PC-9 (cell line): ENCODE data around the gene DPYD. TPM values are rescaled to one million over a fixed set of nuclear protein-coding genes. Genes with fewer than 3 reads are reported as not detected.

Experiments
- BruUV-seq: library from RNA; stranded (reverse); fragments of 400-500 nt; replicated peaks from 2 replicates; lab custom pipeline; 2021; lab: Mats Ljungman, UMichigan
- CTCF ChIA-PET: fragments of 300-600 bp; sonication (Branson Sonifier 250); formaldehyde crosslinking; loops from one replicate; lab custom pipeline; 2022; ENCODE audit warnings: antibody characterized with exemption; lab: Charles Lee
- POLR2A ChIA-PET: fragments of 300-600 bp; sonication (Branson Sonifier 250); formaldehyde crosslinking; loops from one replicate; lab custom pipeline; 2022; ENCODE audit warnings: antibody characterized with exemption; ENCODE audit not compliant: unreplicated experiment; lab: Charles Lee
- DNase-seq, 2 experiments: peaks; one replicate each; pipeline versions ENCODE4 v3.0.0 to v3.0.0-alpha.2; 2015 to 2022; ENCODE audit warnings: mixed read lengths in 1 of 2
- H2AFZ ChIP-seq: fragments of 200-600 bp; sonication (generic); 2 replicates; pipeline ENCODE4 v1.8.1; 2017; ENCODE audit warnings: antibody characterized with exemption
- H3F3A ChIP-seq: fragments of 200-600 bp; sonication (generic); 2 replicates; pipeline ENCODE4 v1.8.1; 2017; ENCODE audit warnings: antibody characterized with exemption, mild to moderate bottlenecking, low read depth; ENCODE audit not compliant: insufficient read depth
- H3K27ac ChIP-seq: fragments of 200-600 bp; sonication (generic); 2 replicates; pipeline ENCODE4 v1.6.1; 2016; ENCODE audit warnings: mixed run types
- H3K27me3 ChIP-seq: fragments of 200-600 bp; sonication (generic); 2 replicates; pipeline ENCODE4 v1.6.1; 2016; ENCODE audit warnings: low read depth, mixed run types; ENCODE audit not compliant: insufficient read depth
- H3K36me3 ChIP-seq: fragments of 200-600 bp; sonication (generic); 2 replicates; pipeline ENCODE4 v1.6.1; 2016; ENCODE audit warnings: low read depth, mixed run types
- H3K4me1 ChIP-seq: fragments of 200-600 bp; sonication (generic); replicated peaks from 2 replicates; pipeline ENCODE4 v1.6.1; 2016; ENCODE audit warnings: mixed run types; ENCODE audit not compliant: insufficient read depth
- H3K4me2 ChIP-seq: fragments of 200-600 bp; sonication (generic); 2 replicates; pipeline ENCODE4 v1.6.1; 2017; ENCODE audit warnings: mixed run types
- H3K4me3 ChIP-seq: fragments of 200-600 bp; sonication (generic); 2 replicates; pipeline ENCODE4 v1.6.1; 2016; ENCODE audit warnings: mixed run types
- H3K79me2 ChIP-seq: fragments of 200-600 bp; sonication (generic); 2 replicates; pipeline ENCODE4 v1.6.1; 2017; ENCODE audit warnings: low read depth, mixed run types
- H3K9me2 ChIP-seq: fragments of 200-600 bp; sonication (generic); 2 replicates; pipeline ENCODE4 v1.8.1; 2017; ENCODE audit warnings: mild to moderate bottlenecking; ENCODE audit not compliant: insufficient read depth
- H3K9me3 ChIP-seq: fragments of 200-600 bp; sonication (generic); 2 replicates; pipeline ENCODE4 v1.8.1; 2016; ENCODE audit warnings: low read depth; ENCODE audit not compliant: insufficient read depth
- H4K20me1 ChIP-seq: fragments of 200-600 bp; sonication (generic); 2 replicates; pipeline ENCODE4 v1.8.1; 2017; ENCODE audit not compliant: insufficient read depth
- EZH2 ChIP-seq: fragments of 200-600 bp; sonication (generic); IDR thresholded peaks from 2 replicates; pipeline ENCODE4 v1.8.0; 2017; ENCODE audit warnings: antibody characterized with exemption, low read depth
- intact Hi-C: fragments of 100-400 bp; cut with micrococcal nuclease; formaldehyde crosslinking; loops from one replicate; pipeline ENCODE4 v1.10.0; 2022; ENCODE audit not compliant: unreplicated experiment
- total RNA-seq: library from RNA; stranded (reverse); gene quantifications from 2 replicates; pipeline ENCODE4 v1.2.3, GENCODE V29; 2021
- TF ChIP-seq, protein P1 (sequence below): fragments of 200-600 bp; sonication (generic); conservative IDR thresholded peaks from 2 replicates; pipeline ENCODE4 v1.6.1; 2017; ENCODE audit warnings: mixed run types, antibody characterized with exemption, mild to moderate bottlenecking, moderate library complexity

Gene DPYD
- total RNA-seq, 1 experiment from 2014 or later, result 24.1 TPM

DNA sequence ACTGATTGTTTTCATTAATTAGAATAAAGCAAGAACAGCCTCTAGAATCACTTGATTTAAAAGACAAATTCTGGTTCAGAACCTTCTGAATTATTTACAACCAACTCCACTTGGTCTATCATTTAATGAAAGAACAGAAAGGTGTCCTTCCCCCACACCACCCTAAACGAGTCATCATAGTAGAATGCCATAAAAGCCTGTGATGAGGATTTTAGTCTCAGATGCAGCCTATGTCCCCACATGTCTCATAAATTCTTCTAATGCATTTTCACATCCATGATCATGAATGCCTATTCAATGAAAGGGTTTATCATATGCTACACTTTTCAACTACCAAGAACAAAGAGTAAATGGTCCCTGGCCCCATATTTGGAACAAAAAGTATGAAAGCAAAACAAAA lies 508.1 kb downstream of the DPYD start:
- intact Hi-C loops, result no loop called here
- TF ChIP-seq, protein P1, sequence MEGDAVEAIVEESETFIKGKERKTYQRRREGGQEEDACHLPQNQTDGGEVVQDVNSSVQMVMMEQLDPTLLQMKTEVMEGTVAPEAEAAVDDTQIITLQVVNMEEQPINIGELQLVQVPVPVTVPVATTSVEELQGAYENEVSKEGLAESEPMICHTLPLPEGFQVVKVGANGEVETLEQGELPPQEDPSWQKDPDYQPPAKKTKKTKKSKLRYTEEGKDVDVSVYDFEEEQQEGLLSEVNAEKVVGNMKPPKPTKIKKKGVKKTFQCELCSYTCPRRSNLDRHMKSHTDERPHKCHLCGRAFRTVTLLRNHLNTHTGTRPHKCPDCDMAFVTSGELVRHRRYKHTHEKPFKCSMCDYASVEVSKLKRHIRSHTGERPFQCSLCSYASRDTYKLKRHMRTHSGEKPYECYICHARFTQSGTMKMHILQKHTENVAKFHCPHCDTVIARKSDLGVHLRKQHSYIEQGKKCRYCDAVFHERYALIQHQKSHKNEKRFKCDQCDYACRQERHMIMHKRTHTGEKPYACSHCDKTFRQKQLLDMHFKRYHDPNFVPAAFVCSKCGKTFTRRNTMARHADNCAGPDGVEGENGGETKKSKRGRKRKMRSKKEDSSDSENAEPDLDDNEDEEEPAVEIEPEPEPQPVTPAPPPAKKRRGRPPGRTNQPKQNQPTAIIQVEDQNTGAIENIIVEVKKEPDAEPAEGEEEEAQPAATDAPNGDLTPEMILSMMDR, result no peak
- no peak for TF ChIP-seq EZH2
- Histone ChIP-seq H3K4me3 (no peak overlapping the region), H3K27me3 (no peaks in the 10 kb centered on the region), H4K20me1 (no peaks in the 10 kb centered on the region), H3F3A (no peaks in the 10 kb centered on the region), H3K9me2 (no peaks in the 10 kb centered on the region), H3K79me2 (no peaks in the 10 kb centered on the region), H3K4me2 (no peak overlapping the region), H3K9me3 (no peaks in the 10 kb centered on the region), H3K36me3 (no peaks in the 10 kb centered on the region), H3K27ac (no peak overlapping the region), H2AFZ (no peak overlapping the region), H3K4me1 (no peaks in the 10 kb centered on the region)
- ChIA-PET CTCF (no interaction called here), POLR2A (no interaction called here)
- no peak for DNase-seq
- BruUV-seq, result no TSS peak

DNA sequence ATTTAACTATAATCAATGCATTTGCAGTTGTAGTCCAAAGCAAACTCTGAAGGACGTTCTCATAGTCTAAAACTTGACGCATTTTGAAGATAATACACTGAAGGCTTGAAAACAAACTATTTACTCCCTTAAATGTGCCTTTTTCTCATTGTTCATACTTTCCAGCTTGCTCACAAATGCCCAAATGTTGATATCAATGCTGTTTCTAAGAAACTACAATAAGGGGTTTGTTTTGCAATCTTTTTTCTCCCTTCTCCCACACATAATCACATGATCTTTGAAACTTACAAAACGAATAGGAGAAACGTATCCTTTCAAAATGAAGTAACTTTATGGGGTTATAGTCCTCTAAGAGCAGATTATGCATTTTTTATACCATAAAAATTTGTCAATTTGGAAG lies 508.7 kb downstream of the DPYD start:
- no peak overlapping the region for H3K4me3 ChIP-seq
- no peaks in the 10 kb centered on the region for H3K9me3 ChIP-seq
- no peaks in the 10 kb centered on the region for H4K20me1 ChIP-seq
- TF ChIP-seq, protein P1, result no peak
- TF ChIP-seq EZH2, result no peak
- ChIA-PET CTCF (no interaction called here), POLR2A (interaction anchor here (0.7 kb wide), 1 partner anchor 10 kb away, joined by 3 read pairs; no protein-coding TSS in a partner anchor)
- BruUV-seq, result no TSS peak
- H3K27ac ChIP-seq, result no peak overlapping the region
- H3F3A ChIP-seq, result no peaks in the 10 kb centered on the region
- no peaks in the 10 kb centered on the region for H3K27me3 ChIP-seq
- no peaks in the 10 kb centered on the region for H3K79me2 ChIP-seq
- DNase-seq, result no peak
- H3K36me3 ChIP-seq, result no peaks in the 10 kb centered on the region
- no peak overlapping the region for H3K4me2 ChIP-seq
- intact Hi-C loops, result no loop called here
- H2AFZ ChIP-seq, result no peak overlapping the region
- H3K9me2 ChIP-seq, result no peaks in the 10 kb centered on the region
- H3K4me1 ChIP-seq, result no peaks in the 10 kb centered on the region

DNA sequence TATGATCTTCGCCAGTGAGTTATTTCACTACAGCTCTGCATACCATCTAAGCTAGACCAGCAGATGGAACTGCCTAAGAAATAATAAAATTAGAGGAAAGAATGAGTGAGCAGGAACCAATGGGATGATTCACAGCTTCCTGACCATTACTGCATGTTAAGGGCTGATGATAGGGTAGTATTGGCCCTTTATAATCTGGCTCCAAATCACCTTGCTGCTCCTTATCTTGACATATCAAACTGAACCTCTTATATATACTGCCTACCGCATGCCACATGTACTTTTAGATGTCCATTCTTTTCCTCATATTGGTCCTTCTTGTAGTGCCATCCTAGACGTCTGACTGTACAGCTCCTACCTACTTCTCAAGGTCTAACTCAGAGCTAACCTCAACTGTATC lies 524.4 kb downstream of the DPYD start:
- no TSS peak for BruUV-seq
- Histone ChIP-seq H3K4me2 (no peak overlapping the region), H3K27me3 (no peaks in the 10 kb centered on the region), H3K9me3 (no peaks in the 10 kb centered on the region), H4K20me1 (no peaks in the 10 kb centered on the region), H2AFZ (no peak overlapping the region), H3K4me1 (no peaks in the 10 kb centered on the region), H3K27ac (no peak overlapping the region), H3K9me2 (0 out of 2 replicates have a peak, but pooled peaks cover 3% of the 10 kb centered on the region), H3K4me3 (no peak overlapping the region), H3K36me3 (no peaks in the 10 kb centered on the region), H3K79me2 (no peaks in the 10 kb centered on the region), H3F3A (no peaks in the 10 kb centered on the region)
- intact Hi-C loops, result no loop called here
- DNase-seq, result no peak
- TF ChIP-seq EZH2, result no peak
- TF ChIP-seq, protein P1, result no peak
- CTCF ChIA-PET, result no interaction called here
- POLR2A ChIA-PET, result no interaction called here
